PFSK-1 (cell line): ENCODE data around the gene ZNF611.

ENCODE experiments used
- POLR2AphosphoS5 ChIP-seq: IDR thresholded peaks from 2 replicates; pipeline ENCODE4 v1.6.1; 2012; ENCODE audit warnings: low read depth, mild to moderate bottlenecking, control low read depth, low read length, moderate library complexity
- SIN3A ChIP-seq: IDR thresholded peaks from 2 replicates; pipeline ENCODE4 v1.6.1; 2012; ENCODE audit warnings: mild to moderate bottlenecking, low read length, moderate library complexity, borderline replicate concordance; ENCODE audit not compliant: insufficient read depth
- TAF1 ChIP-seq: IDR thresholded peaks from 2 replicates; pipeline ENCODE4 v1.6.1; 2012; ENCODE audit warnings: low read length, control low read depth, borderline replicate concordance; ENCODE audit not compliant: insufficient read depth

DNA sequence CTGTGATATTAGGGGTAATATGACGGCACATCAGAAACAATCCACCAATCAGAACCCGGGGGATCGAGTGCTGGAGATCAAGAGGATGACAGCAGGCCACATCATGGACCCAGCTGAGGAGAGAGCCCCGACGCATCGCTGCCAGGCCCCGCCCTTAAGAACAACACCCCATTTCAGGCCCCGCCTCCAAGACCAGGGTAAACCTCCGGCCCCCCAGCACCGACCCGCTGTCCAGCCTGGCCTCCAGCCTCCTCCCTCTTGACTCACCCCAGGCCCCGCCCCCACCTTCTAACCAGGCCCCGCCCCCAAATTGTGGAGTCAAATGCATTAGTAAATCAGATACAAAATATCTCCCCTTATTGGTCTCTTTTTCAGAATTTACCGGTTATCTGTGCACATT lies 4.7 kb upstream of the ZNF611 start:
- no peak for TF ChIP-seq TAF1
- TF ChIP-seq POLR2AphosphoS5 = no peak
- no peak for TF ChIP-seq SIN3A
